Measurements from ENCODE around the gene SBF1.
A peak's percentile ranks its signal among the peaks of the same experiment; 100 is the strongest.

SBF1 gene

GRCh38 chr22:50456466-50457234, 18.2 kb downstream of the SBF1 start:
- peaks cover 3% of the 10 kb centered on the region for H3K4me1 Mint-ChIP-seq (ENCODE audit: low read depth)
- no peaks in the 10 kb centered on the region for H3K9me3 Mint-ChIP-seq
- no peak overlapping the region for H3K27ac Mint-ChIP-seq
- H3K36me3 Mint-ChIP-seq (ENCODE audit: low read depth), result peaks cover 39% of the 10 kb centered on the region
- no peaks in the 10 kb centered on the region for H3K27me3 Mint-ChIP-seq (ENCODE audit: low read depth)
- H3K4me3 Mint-ChIP-seq, result no peak overlapping the region

GRCh38 chr22:50456026-50456425, 18.8 kb downstream of the SBF1 start:
- H3K36me3 Mint-ChIP-seq (ENCODE audit: low read depth), result peaks cover 43% of the 10 kb centered on the region
- peaks cover 7% of the 10 kb centered on the region for H3K4me1 Mint-ChIP-seq (ENCODE audit: low read depth)
- H3K4me3 Mint-ChIP-seq, result no peak overlapping the region
- H3K9me3 Mint-ChIP-seq, result no peaks in the 10 kb centered on the region
- no peaks in the 10 kb centered on the region for H3K27me3 Mint-ChIP-seq (ENCODE audit: low read depth)
- H3K27ac Mint-ChIP-seq, result no peak overlapping the region

- H3K4me3 Mint-ChIP-seq, result no peak overlapping the region
- peaks cover 37% of the 10 kb centered on the region for H3K36me3 Mint-ChIP-seq (ENCODE audit: low read depth)
- H3K9me3 Mint-ChIP-seq, result no peaks in the 10 kb centered on the region
- peaks cover 7% of the 10 kb centered on the region for H3K4me1 Mint-ChIP-seq (ENCODE audit: low read depth)
- no peak overlapping the region for H3K27ac Mint-ChIP-seq
- H3K27me3 Mint-ChIP-seq (ENCODE audit: low read depth), result no peaks in the 10 kb centered on the region
These were observed 19.6 kb downstream of the SBF1 start for GRCh38 chr22:50455201-50455600.

- H3K9me3 Mint-ChIP-seq, result no peaks in the 10 kb centered on the region
- H3K27me3 Mint-ChIP-seq (ENCODE audit: low read depth), result no peaks in the 10 kb centered on the region
- H3K27ac Mint-ChIP-seq, result no peak overlapping the region
- peaks cover 38% of the 10 kb centered on the region for H3K36me3 Mint-ChIP-seq (ENCODE audit: low read depth)
- H3K4me1 Mint-ChIP-seq (ENCODE audit: low read depth), result peaks cover 7% of the 10 kb centered on the region
- no peak overlapping the region for H3K4me3 Mint-ChIP-seq
These were observed 20.2 kb downstream of the SBF1 start for GRCh38 chr22:50454556-50455075.

- H3K9me3 Mint-ChIP-seq, result no peaks in the 10 kb centered on the region
- H3K4me1 Mint-ChIP-seq (ENCODE audit: low read depth), result peaks cover 7% of the 10 kb centered on the region
- H3K4me3 Mint-ChIP-seq, result no peak overlapping the region
- no peaks in the 10 kb centered on the region for H3K27me3 Mint-ChIP-seq (ENCODE audit: low read depth)
- peaks cover 46% of the 10 kb centered on the region for H3K36me3 Mint-ChIP-seq (ENCODE audit: low read depth)
- peak overlapping the region; percentile 23 for H3K27ac Mint-ChIP-seq
These were observed 22.2 kb downstream of the SBF1 start for GRCh38 chr22:50452649-50453048.

GRCh38 chr22:50447576-50448551, 27.0 kb downstream of the SBF1 start:
- Mint-ChIP-seq H3K4me1 (ENCODE audit: low read depth) (peaks cover 8% of the 10 kb centered on the region), H3K9me3 (no peaks in the 10 kb centered on the region), H3K4me3 (no peak overlapping the region), H3K27me3 (ENCODE audit: low read depth) (no peaks in the 10 kb centered on the region), H3K27ac (no peak overlapping the region), H3K36me3 (ENCODE audit: low read depth) (peaks cover 32% of the 10 kb centered on the region)

- Mint-ChIP-seq H3K4me3 (no peak overlapping the region), H3K27me3 (ENCODE audit: low read depth) (no peaks in the 10 kb centered on the region), H3K27ac (no peak overlapping the region), H3K36me3 (ENCODE audit: low read depth) (peaks cover 30% of the 10 kb centered on the region), H3K4me1 (ENCODE audit: low read depth) (peaks cover 6% of the 10 kb centered on the region), H3K9me3 (no peaks in the 10 kb centered on the region)
These were observed 27.9 kb downstream of the SBF1 start for GRCh38 chr22:50446708-50447575.

- Mint-ChIP-seq H3K4me1 (ENCODE audit: low read depth) (peaks cover 2% of the 10 kb centered on the region), H3K4me3 (no peak overlapping the region), H3K9me3 (no peaks in the 10 kb centered on the region), H3K27ac (no peak overlapping the region), H3K27me3 (ENCODE audit: low read depth) (no peaks in the 10 kb centered on the region), H3K36me3 (ENCODE audit: low read depth) (peaks cover 25% of the 10 kb centered on the region)
These were observed 28.7 kb downstream of the SBF1 start for GRCh38 chr22:50445880-50446707.

GRCh38 chr22:50445071-50445879, 29.6 kb downstream of the SBF1 start:
- no peak overlapping the region for H3K4me3 Mint-ChIP-seq
- H3K4me1 Mint-ChIP-seq (ENCODE audit: low read depth), result peaks cover 2% of the 10 kb centered on the region
- peaks cover 25% of the 10 kb centered on the region for H3K36me3 Mint-ChIP-seq (ENCODE audit: low read depth)
- H3K27ac Mint-ChIP-seq, result no peak overlapping the region
- no peaks in the 10 kb centered on the region for H3K9me3 Mint-ChIP-seq
- H3K27me3 Mint-ChIP-seq (ENCODE audit: low read depth), result no peaks in the 10 kb centered on the region

- Mint-ChIP-seq H3K9me3 (no peaks in the 10 kb centered on the region), H3K27me3 (ENCODE audit: low read depth) (no peaks in the 10 kb centered on the region), H3K4me1 (ENCODE audit: low read depth) (peaks cover 2% of the 10 kb centered on the region), H3K36me3 (ENCODE audit: low read depth) (peaks cover 26% of the 10 kb centered on the region), H3K4me3 (no peak overlapping the region), H3K27ac (no peak overlapping the region)
These were observed 30.2 kb downstream of the SBF1 start for GRCh38 chr22:50444663-50445062.

- H3K36me3 Mint-ChIP-seq (ENCODE audit: low read depth), result peaks cover 21% of the 10 kb centered on the region
- peaks cover 2% of the 10 kb centered on the region for H3K4me1 Mint-ChIP-seq (ENCODE audit: low read depth)
- H3K4me3 Mint-ChIP-seq, result no peak overlapping the region
- H3K9me3 Mint-ChIP-seq, result no peaks in the 10 kb centered on the region
- H3K27ac Mint-ChIP-seq, result no peak overlapping the region
- H3K27me3 Mint-ChIP-seq (ENCODE audit: low read depth), result no peaks in the 10 kb centered on the region
These were observed 30.8 kb downstream of the SBF1 start for GRCh38 chr22:50443801-50444625.

GRCh38 chr22:50443197-50443596, 31.6 kb downstream of the SBF1 start:
- Mint-ChIP-seq H3K27ac (peak overlapping the region; percentile 36), H3K36me3 (ENCODE audit: low read depth) (peaks cover 14% of the 10 kb centered on the region), H3K4me1 (ENCODE audit: low read depth) (peaks cover 2% of the 10 kb centered on the region), H3K27me3 (ENCODE audit: low read depth) (no peaks in the 10 kb centered on the region), H3K9me3 (no peaks in the 10 kb centered on the region), H3K4me3 (no peak overlapping the region)
